GM12891 (cell line): ENCODE results near the gene SPATS2.

Experiments
- PAX5 ChIP-seq: IDR thresholded peaks from 2 replicates; pipeline ENCODE4 v1.6.1; 2011; ENCODE audit warnings: low read length, moderate library complexity, mild to moderate bottlenecking; ENCODE audit not compliant: insufficient read depth, severe bottlenecking
- POLR2A ChIP-seq: IDR thresholded peaks from 2 replicates; pipeline ENCODE4 v1.6.1; 2011; ENCODE audit warnings: low read depth, low read length, control low read depth
- POLR2AphosphoS5 ChIP-seq: IDR thresholded peaks from 2 replicates; pipeline ENCODE4 v1.6.1; 2011; ENCODE audit warnings: low read depth, low read length, control low read depth
- POU2F2 ChIP-seq: IDR thresholded peaks from 2 replicates; pipeline ENCODE4 v1.6.1; 2011; ENCODE audit warnings: low read depth, mild to moderate bottlenecking, control low read depth, low read length, moderate library complexity
- TAF1 ChIP-seq: IDR thresholded peaks from 2 replicates; pipeline ENCODE4 v1.6.1; 2011; ENCODE audit warnings: low read depth, low read length, control low read depth

DNA sequence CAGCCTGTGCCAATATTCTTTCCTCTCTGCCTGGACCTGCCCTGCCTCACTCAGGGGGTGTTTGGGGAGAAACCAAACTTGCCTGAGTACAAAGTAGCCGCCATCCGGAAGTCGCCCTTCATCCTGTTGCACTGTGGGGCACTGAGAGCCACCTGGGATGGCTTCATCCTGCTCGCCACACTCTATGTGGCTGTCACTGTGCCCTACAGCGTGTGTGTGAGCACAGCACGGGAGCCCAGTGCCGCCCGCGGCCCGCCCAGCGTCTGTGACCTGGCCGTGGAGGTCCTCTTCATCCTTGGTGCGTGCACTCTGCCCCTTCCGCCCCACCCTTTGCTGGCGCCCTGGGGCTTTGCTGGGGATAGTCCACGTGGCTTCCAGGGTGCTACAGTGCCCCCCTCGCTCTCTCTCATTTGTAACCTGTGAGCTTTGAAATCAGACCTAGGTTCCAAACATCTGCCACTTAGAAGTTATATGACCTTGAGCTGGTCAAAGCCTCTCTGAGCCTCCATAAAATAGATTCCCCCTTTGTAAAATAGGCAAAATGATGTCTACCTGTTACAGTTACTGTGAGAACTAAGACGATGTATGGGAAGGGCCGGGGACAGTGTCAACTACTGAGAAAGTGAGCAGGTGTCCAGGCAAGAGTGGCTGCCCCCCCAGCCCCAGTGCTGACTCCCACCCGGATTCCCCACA, 176.1 kb downstream of the SPATS2 start:
- TF ChIP-seq POLR2AphosphoS5 (no peak), TAF1 (no peak), POLR2A (no peak), POU2F2 (no peak), PAX5 (no peak)
